Calu3 (cell line): ENCODE measurements around the gene CACTIN. TPM values are rescaled to one million over a fixed set of nuclear protein-coding genes. Genes with fewer than 3 reads are reported as not detected.

ENCODE experiments used
- BruUV-seq: library from RNA; stranded (reverse); fragments of 400-500 nt; replicated peaks from 2 replicates; lab custom pipeline; 2021; lab: Mats Ljungman, UMichigan
- CTCF ChIA-PET: fragments of 300-600 bp; sonication (Branson Sonifier 250); formaldehyde crosslinking; loops from one replicate; lab custom pipeline; 2022; ENCODE audit warnings: antibody characterized with exemption; lab: Charles Lee
- DNase-seq: peaks from one replicate; pipeline ENCODE4 v3.0.0; 2022
- H3K27ac Mint-ChIP-seq: one replicate; pipeline ENCODE4 v1.8.0; 2022; ENCODE audit warnings: mixed read lengths; ENCODE audit not compliant: unreplicated experiment
- H3K27me3 Mint-ChIP-seq: one replicate; pipeline ENCODE4 v1.8.0; 2022; ENCODE audit warnings: mixed read lengths; ENCODE audit not compliant: unreplicated experiment
- H3K36me3 Mint-ChIP-seq: one replicate; pipeline ENCODE4 v1.8.0; 2022; ENCODE audit warnings: mild to moderate bottlenecking, moderate library complexity, mixed read lengths; ENCODE audit not compliant: insufficient read depth, unreplicated experiment
- H3K4me1 Mint-ChIP-seq: one replicate; pipeline ENCODE4 v1.8.0; 2022; ENCODE audit warnings: mild to moderate bottlenecking, low read depth, mixed read lengths; ENCODE audit not compliant: unreplicated experiment
- H3K4me3 Mint-ChIP-seq: one replicate; pipeline ENCODE4 v1.8.0; 2022; ENCODE audit warnings: mild to moderate bottlenecking, low read depth, moderate library complexity, mixed read lengths; ENCODE audit not compliant: unreplicated experiment
- H3K9me3 Mint-ChIP-seq: one replicate; pipeline ENCODE4 v1.8.0; 2022; ENCODE audit warnings: low read depth, mixed read lengths; ENCODE audit not compliant: unreplicated experiment
- intact Hi-C: fragments of 100-400 bp; cut with micrococcal nuclease; formaldehyde crosslinking; loops from one replicate; pipeline ENCODE4 v1.10.0; 2022; ENCODE audit not compliant: unreplicated experiment
- total RNA-seq: library from RNA; stranded (reverse); gene quantifications from 2 replicates; pipeline ENCODE4 v1.2.3, GENCODE V29; 2022
- TF ChIP-seq, protein P1 (sequence below): fragments of 200-600 bp; IDR thresholded peaks from one replicate; pipeline ENCODE4 v1.8.0; 2022; ENCODE audit warnings: antibody characterized with exemption; ENCODE audit not compliant: unreplicated experiment

The CACTIN gene
- total RNA-seq, 1 experiment from 2014 or later, result 21.4 TPM

DNA sequence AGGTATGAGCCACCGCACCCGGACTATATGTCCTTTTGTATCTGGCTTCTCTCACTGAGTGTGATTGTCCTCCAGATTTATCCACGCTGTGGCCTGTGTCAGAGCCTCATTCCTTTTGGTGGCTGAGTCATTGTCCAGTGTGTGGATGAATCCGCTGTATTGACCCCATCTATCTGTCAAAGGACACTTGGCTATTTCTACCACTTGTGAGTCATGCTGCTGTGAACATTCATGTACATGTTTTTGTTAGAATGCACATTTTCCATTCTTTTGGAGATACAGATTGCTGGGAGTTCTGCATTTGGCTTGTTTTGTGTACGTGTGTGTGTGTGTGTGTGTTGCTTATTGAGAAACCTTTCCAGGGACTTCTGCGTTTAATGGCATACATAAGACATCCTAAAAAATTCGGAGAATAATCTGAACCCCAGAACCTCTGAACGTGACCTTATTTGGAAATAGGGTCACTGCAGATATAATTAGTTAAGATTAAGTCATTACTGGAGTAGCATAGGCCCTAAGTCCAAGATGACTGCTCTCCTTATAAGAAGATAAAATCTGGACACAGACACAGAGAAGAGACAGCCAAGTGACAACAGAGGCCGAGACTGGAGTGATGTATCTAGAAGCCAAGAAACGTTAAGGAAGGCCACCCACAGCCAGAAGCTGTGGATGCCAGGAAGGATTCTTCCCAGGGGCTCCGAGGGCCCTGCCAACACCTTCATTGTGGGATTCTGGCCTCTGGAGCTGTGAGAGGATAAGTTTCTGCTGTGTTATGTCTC lies 46.2 kb downstream of the CACTIN start:
- H3K27ac Mint-ChIP-seq, result no peak overlapping the region
- TF ChIP-seq, protein P1, sequence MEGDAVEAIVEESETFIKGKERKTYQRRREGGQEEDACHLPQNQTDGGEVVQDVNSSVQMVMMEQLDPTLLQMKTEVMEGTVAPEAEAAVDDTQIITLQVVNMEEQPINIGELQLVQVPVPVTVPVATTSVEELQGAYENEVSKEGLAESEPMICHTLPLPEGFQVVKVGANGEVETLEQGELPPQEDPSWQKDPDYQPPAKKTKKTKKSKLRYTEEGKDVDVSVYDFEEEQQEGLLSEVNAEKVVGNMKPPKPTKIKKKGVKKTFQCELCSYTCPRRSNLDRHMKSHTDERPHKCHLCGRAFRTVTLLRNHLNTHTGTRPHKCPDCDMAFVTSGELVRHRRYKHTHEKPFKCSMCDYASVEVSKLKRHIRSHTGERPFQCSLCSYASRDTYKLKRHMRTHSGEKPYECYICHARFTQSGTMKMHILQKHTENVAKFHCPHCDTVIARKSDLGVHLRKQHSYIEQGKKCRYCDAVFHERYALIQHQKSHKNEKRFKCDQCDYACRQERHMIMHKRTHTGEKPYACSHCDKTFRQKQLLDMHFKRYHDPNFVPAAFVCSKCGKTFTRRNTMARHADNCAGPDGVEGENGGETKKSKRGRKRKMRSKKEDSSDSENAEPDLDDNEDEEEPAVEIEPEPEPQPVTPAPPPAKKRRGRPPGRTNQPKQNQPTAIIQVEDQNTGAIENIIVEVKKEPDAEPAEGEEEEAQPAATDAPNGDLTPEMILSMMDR, result no peak
- H3K9me3 Mint-ChIP-seq, result no peaks in the 10 kb centered on the region
- no peak overlapping the region for H3K4me3 Mint-ChIP-seq
- no peaks in the 10 kb centered on the region for H3K4me1 Mint-ChIP-seq
- DNase-seq, result no peak
- peaks cover 15% of the 10 kb centered on the region for H3K36me3 Mint-ChIP-seq
- intact Hi-C loops, result no loop called here
- BruUV-seq, result no TSS peak
- no peaks in the 10 kb centered on the region for H3K27me3 Mint-ChIP-seq
- CTCF ChIA-PET, result interaction anchor here (0.7 kb wide), 1 partner anchor 12 kb away, joined by 3 read pairs; no protein-coding TSS in a partner anchor

DNA sequence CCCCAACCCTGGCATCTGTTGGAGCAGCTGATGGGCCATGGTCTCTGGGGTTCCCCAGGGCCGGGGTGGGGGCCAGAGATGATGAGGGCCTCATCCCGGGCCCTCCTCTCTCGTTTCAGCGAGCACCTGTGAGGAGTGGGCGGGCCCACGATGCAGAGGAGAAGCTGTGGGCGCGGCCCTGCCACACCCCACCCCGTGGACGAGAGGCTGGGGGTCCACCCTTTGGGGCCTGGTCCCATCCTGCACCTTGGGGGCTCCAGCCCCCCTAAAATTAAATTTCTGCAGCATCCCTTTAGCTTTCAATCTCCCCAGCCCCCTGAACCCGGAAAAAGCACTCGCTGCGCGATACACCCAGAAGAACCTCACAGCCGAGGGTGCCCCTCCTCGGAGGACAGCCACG lies 48.2 kb downstream of the CACTIN start:
- peaks cover 34% of the 10 kb centered on the region for H3K36me3 Mint-ChIP-seq
- no peak overlapping the region for H3K4me3 Mint-ChIP-seq
- DNase-seq, result no peak
- intact Hi-C loops, result no loop called here
- CTCF ChIA-PET, result no interaction called here
- no peak overlapping the region for H3K27ac Mint-ChIP-seq
- TF ChIP-seq, protein P1, result no peak
- no peaks in the 10 kb centered on the region for H3K9me3 Mint-ChIP-seq
- no peaks in the 10 kb centered on the region for H3K27me3 Mint-ChIP-seq
- no TSS peak for BruUV-seq
- H3K4me1 Mint-ChIP-seq, result no peaks in the 10 kb centered on the region

DNA sequence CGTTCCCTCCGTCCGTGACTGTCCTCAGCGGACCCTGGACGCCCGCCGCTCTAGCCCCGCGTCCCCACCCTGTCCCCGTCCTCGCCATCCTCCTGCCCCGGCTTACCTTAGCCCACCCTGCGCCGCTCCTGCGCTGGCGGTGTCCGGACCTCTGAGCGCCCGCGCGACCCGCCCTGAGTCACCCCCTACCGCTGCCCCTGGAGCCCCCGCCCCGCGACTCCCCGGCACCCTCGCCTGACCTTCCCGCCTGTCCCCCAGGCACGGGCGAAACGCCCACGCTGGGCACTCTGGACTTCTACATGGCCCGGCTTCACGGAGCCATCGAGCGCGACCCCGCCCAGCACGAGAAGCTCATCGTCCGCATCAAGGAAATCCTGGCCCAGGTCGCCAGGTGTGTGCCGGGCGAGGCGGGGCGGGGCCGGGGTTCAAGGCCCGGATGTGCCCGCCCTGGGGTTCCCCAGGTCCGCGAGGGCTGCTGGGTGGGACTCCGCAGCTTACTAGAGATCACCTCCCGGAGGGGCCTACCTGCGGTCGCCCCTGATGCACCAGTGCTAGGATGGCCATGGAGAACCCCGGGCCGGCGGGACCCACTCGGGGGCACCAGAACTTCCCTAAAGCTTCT lies 48.8 kb downstream of the CACTIN start:
- no TSS peak for BruUV-seq

DNA sequence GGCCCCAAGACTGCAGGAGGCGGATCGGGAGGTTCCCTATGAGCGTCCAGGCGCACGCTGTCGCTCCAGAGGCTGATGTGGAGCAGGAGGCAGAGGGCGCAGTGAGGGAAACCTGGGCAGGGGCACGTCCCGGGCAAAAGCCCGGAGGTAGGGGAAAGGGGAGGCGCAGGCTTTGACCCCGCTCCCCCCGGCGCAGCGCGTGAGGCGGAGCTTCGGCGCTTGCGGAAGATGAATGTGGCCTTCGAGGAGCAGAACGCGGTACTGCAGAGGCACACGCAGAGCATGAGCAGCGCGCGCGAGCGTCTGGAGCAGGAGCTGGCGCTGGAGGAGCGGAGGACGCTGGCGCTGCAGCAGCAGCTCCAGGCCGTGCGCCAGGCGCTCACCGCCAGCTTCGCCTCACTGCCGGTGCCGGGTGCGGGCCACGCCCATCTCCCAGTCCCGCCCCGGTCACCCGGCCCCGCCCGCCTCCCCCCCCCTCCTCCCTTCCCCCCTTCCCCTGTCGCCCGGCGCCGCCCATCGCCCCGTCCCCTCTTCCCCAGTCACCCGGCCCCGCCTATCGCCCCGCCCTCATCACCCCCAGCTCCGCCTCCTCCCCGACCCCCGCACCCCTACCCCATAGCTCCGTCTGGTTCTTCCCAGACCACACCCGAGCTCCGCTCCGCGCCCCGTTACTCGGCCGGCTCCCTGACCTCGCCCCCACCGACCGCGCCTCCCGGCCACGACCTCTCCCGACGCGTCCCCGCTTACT lies 49.7 kb downstream of the CACTIN start:
- TF ChIP-seq, protein P1, result no peak
- intact Hi-C loops, result no loop called here
- CTCF ChIA-PET, result no interaction called here
- H3K9me3 Mint-ChIP-seq, result no peaks in the 10 kb centered on the region
- no peak overlapping the region for H3K27ac Mint-ChIP-seq
- H3K4me1 Mint-ChIP-seq, result no peaks in the 10 kb centered on the region
- no peak overlapping the region for H3K4me3 Mint-ChIP-seq
- H3K27me3 Mint-ChIP-seq, result no peaks in the 10 kb centered on the region
- peaks cover 45% of the 10 kb centered on the region for H3K36me3 Mint-ChIP-seq
- no peak for DNase-seq
- no TSS peak for BruUV-seq

More for the DNA sequence above, 48.8 kb downstream of the CACTIN start:
- intact Hi-C loops, result no loop called here
- peaks cover 38% of the 10 kb centered on the region for H3K36me3 Mint-ChIP-seq
- no peaks in the 10 kb centered on the region for H3K4me1 Mint-ChIP-seq
- H3K27me3 Mint-ChIP-seq, result no peaks in the 10 kb centered on the region
- CTCF ChIA-PET, result no interaction called here
- TF ChIP-seq, protein P1, result no peak
- no peak overlapping the region for H3K27ac Mint-ChIP-seq
- H3K4me3 Mint-ChIP-seq, result no peak overlapping the region
- no peaks in the 10 kb centered on the region for H3K9me3 Mint-ChIP-seq
- no peak for DNase-seq
